C4-2B (cell line): ENCODE results near the gene BNIPL.
A peak's percentile ranks its signal among the peaks of the same experiment; 100 is the strongest.

Experiments
- H3K27ac ChIP-seq: fragments of 450-650 bp; 2 replicates; pipeline ENCODE4 v1.5.1; 2017
- CTCF ChIP-seq: fragments of 450-650 bp; conservative IDR thresholded peaks from 2 replicates; pipeline ENCODE4 v1.5.1; 2017; ENCODE audit warnings: mild to moderate bottlenecking
- ZFX ChIP-seq: fragments of 450-650 bp; IDR thresholded peaks from 2 replicates; pipeline ENCODE4 v1.6.1; 2017

The BNIPL gene

GRCh38 chr1:151003180-151003579 lies 33.2 kb upstream of the BNIPL start:
- TF ChIP-seq CTCF = no peak
- no peak for TF ChIP-seq ZFX
- H3K27ac ChIP-seq = no peak overlapping the region

GRCh38 chr1:151005729-151006319 lies 30.6 kb upstream of the BNIPL start:
- TF ChIP-seq ZFX (no peak), CTCF (no peak)
- H3K27ac ChIP-seq = peak overlapping the region; percentile 49

- peak within 1 kb of the TSS; percentile 49 for H3K27ac ChIP-seq
- TF ChIP-seq ZFX (no peak), CTCF (no peak; the same call in 1 of the 2 replicates)
Measured at GRCh38 chr1:151006327-151007052, 29.9 kb upstream of the BNIPL start, which contains the start of gene MINDY1. MINDY1 (minus strand) TSS chr1:151006902; CDS start chr1:151002617, 4,285 bp downstream.

- peak overlapping the region; percentile 73 for H3K27ac ChIP-seq
Measured at GRCh38 chr1:151007853-151008243, 28.5 kb upstream of the BNIPL start.

GRCh38 chr1:151008244-151009205 lies 27.9 kb upstream of the BNIPL start, which contains the start of gene PRUNE1:
PRUNE1 (plus strand) TSS chr1:151008449; CDS start chr1:151008633, 184 bp downstream.
- no peak for TF ChIP-seq CTCF
- TF ChIP-seq ZFX = no peak
- H3K27ac ChIP-seq = peak within 1 kb of the TSS; percentile 73

More at GRCh38 chr1:151007853-151008243, 28.5 kb upstream of the BNIPL start:
- TF ChIP-seq CTCF (no peak), ZFX (no peak)

GRCh38 chr1:151009206-151009587 lies 27.2 kb upstream of the BNIPL start:
- TF ChIP-seq CTCF = no peak
- TF ChIP-seq ZFX = no peak
- H3K27ac ChIP-seq = peak overlapping the region; percentile 73
